T-helper 1 cell (primary cell): ENCODE measurements around the gene SLC5A12.
"Not testable (repeated sequence)": the region's sequence is repeated elsewhere in the genome, so short reads cannot be mapped to it uniquely, and the experiment has no call there.

Experiments
- DNase-seq, 5 donors: peaks; one replicate each; pipeline ENCODE4 v3.0.0-alpha.2; 2012 to 2020

Gene SLC5A12

GRCh38 chr11:26643314-26643713 lies 78.5 kb downstream of the SLC5A12 start:
- DNase-seq = not testable (repeated sequence)

GRCh38 chr11:26632691-26633159 lies 89.1 kb downstream of the SLC5A12 start:
- no peak for DNase-seq

- DNase-seq = no peak
These were observed 95.5 kb downstream of the SLC5A12 start for GRCh38 chr11:26626346-26626745.

- DNase-seq = no peak
These were observed 98.7 kb downstream of the SLC5A12 start for GRCh38 chr11:26623076-26623659.

GRCh38 chr11:26622181-26622580 lies 99.7 kb downstream of the SLC5A12 start:
- no peak for DNase-seq

GRCh38 chr11:26621132-26621531 lies 100.7 kb downstream of the SLC5A12 start:
- DNase-seq = no peak

GRCh38 chr11:26620282-26621045 lies 101.4 kb downstream of the SLC5A12 start:
- DNase-seq = no peak

GRCh38 chr11:26618441-26618840 lies 103.4 kb downstream of the SLC5A12 start:
- no peak for DNase-seq
